Suppressor macrophage (primary cell): Measurements from ENCODE around the gene RAB3IL1.
"Not testable (repeated sequence)": the region's sequence is repeated elsewhere in the genome, so short reads cannot be mapped to it uniquely, and the experiment has no call there.

Source experiments
- DNase-seq, 4 experiments: peaks; one replicate each; pipeline ENCODE4 v3.0.0-alpha.2; 2020 to 2022
- total RNA-seq, 17 experiments: gene quantifications; one replicate each; lab custom pipeline; 2026; ENCODE audit warnings: mixed read lengths in 6 of 17, inconsistent platforms in 3 of 17; lab: John Stamatoyannopoulos, UW

RAB3IL1 gene
- 0.55 to 49.8 (median 13.7) reads per million in 17 experiments for total RNA-seq

GRCh38 chr11:61917334-61918109 is at the start of gene RAB3IL1:
Gene RAB3IL1, minus strand, starts transcription at chr11:61917566. Its CDS starts 199 bp downstream, at chr11:61917367.
- DNase-seq = peak; percentile 57 to 88 (median 72)

GRCh38 chr11:61966734-61967115 is 49.4 kb upstream of the RAB3IL1 start:
- DNase-seq = peak in 2 of 4 experiments; percentile 53 to 62

- DNase-seq = peak; percentile 53 to 58 (median 56)
Observed at GRCh38 chr11:61964666-61965271, 47.4 kb upstream of the RAB3IL1 start.

- no peak for DNase-seq
Observed at GRCh38 chr11:61964058-61964665, 46.8 kb upstream of the RAB3IL1 start.

GRCh38 chr11:61963282-61964057 is 46.1 kb upstream of the RAB3IL1 start:
- peak; percentile 88 to 97 (median 95) for DNase-seq

GRCh38 chr11:61963016-61963281 is 45.6 kb upstream of the RAB3IL1 start:
- DNase-seq = peak in 1 of 4 experiments; percentile 91

- DNase-seq = peak in 3 of 4 experiments; percentile 67 to 78 (median 71)
Observed at GRCh38 chr11:61962213-61963015, 45.0 kb upstream of the RAB3IL1 start.

GRCh38 chr11:61961570-61962212 is 44.3 kb upstream of the RAB3IL1 start:
- DNase-seq = peak in 2 of 4 experiments; percentile 45 to 55

- DNase-seq = no peak
Observed at GRCh38 chr11:61960532-61960931, 43.2 kb upstream of the RAB3IL1 start.

- DNase-seq = no peak
Observed at GRCh38 chr11:61959678-61960077, 42.3 kb upstream of the RAB3IL1 start.

- DNase-seq = no peak
Observed at GRCh38 chr11:61959114-61959513, 41.7 kb upstream of the RAB3IL1 start.

GRCh38 chr11:61958590-61958989 is 41.2 kb upstream of the RAB3IL1 start:
- DNase-seq = no peak

- peak in 1 of 4 experiments; percentile 54 for DNase-seq
Observed at GRCh38 chr11:61957021-61957770, 39.8 kb upstream of the RAB3IL1 start.

GRCh38 chr11:61956191-61957020 is 39.0 kb upstream of the RAB3IL1 start:
- DNase-seq = no peak

GRCh38 chr11:61955422-61956135 is 38.2 kb upstream of the RAB3IL1 start:
- peak; percentile 47 to 75 (median 65) for DNase-seq

- DNase-seq = peak; percentile 90 to 97 (median 96)
Observed at GRCh38 chr11:61954851-61955421, 37.6 kb upstream of the RAB3IL1 start.

GRCh38 chr11:61954106-61954850 is 36.9 kb upstream of the RAB3IL1 start:
- peak in 3 of 4 experiments; percentile 47 to 61 (median 57) for DNase-seq

GRCh38 chr11:61953632-61954031 is 36.3 kb upstream of the RAB3IL1 start:
- DNase-seq = not testable (repeated sequence)
